ENCODE data around the gene RPL37A.

Gene RPL37A

DNA sequence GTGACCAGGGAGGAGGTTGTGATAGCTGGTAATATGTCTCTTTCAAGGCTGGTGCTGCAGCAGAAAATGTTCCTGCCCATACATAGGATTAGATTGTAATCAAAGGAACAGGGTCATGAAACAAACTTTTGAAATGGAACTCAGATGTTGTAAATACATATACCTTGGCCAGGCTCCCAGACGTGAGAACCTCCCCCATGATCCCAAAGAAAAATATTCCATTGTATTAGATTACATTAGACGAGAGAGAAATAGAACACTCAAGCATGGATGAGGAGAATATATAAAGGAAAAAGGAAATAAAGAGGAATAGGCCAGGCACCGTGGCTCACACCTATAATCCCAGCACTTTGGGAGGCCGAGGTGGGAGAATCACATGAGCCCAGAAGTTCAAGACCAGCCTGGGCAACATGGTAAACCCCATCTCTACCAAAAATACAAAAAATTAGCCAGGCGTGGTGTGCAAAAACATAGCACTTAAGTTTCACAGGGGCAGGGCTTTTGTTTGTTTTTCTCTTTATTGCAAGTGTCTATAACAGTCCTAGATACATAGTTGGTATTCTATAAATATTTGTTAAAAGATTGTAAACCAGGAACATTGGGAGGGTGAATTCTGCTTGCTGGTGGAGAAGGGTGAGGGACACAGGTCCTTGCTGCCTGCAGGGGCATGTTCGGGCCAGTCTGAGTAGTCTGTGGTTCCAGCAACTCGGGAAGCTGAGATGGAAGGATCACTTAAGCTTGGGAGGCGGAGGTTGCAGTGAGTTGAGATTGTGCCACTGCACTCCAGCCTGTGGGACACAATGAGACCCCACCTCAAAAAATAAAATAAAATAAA is 52.8 kb downstream of the RPL37A start:
- DNase-seq, result no peak

GRCh38 chr2:216553093-216553478 is 54.4 kb downstream of the RPL37A start:
- DNase-seq, result no peak

All from activated CD4-positive, alpha-beta T cell treated with anti-CD3 and anti-CD28 coated beads, Interleukin-10, Interleukin-2, amounts not matched to agents 100 ng/mL and 50 ng/mL, durations not matched to agents 16 hours and 8 hours (primary cell).